HG02642 (cell line): Measurements from ENCODE around the gene SNX15.

Source experiments
- ATAC-seq: cut with Tn5 transposase; IDR thresholded peaks from one replicate; pipeline ENCODE4 v1.9.1; 2021; ENCODE audit warnings: mild to moderate bottlenecking; ENCODE audit not compliant: unreplicated experiment, poor library complexity

The SNX15 gene

DNA sequence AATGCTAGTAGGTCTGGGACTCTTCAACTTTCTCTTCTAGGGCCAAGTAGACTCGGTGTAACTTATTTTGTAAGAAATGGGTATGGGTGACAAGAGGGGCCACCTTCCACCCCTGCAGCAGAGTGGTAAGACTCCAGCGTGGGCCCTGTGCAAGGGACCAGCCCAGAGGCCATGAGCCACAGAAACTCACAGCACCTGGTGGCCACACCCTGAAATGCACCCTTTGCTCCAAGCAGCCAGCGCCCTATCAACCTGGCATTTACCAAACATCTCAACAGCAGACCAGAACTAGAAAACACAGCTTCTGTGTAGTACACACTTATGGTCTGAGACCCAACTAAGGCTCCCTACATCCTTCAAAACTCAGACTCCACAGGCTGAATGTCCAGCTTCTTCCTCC is 50.9 kb downstream of the SNX15 start:
- no peak for ATAC-seq

DNA sequence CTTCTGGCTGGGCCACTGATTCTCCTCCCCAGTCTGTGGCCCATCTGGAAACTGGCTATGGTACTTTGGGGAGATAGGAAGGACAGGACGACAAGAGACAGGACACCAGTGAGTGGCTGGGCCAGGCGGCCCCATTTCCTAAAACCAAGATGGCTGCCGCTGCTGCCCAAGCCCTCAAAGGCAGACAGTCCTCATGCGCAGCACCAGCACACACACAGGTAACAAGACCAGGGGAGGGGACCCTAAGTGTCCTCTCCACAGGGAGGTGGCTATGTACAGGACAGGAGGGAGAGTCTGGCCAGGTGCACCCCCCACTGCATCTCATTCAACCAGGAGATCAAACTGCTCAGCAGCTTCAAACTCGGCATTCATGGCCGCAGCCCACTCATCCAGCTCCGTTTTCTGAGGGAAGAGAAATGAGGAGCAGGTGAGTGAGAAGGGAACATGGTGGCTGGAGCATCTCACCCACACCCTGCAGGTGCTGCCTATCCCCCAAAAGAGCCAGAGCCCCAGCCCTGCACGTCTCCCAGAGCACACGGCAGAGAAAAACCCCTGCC is 51.6 kb downstream of the SNX15 start:
- ATAC-seq = no peak

DNA sequence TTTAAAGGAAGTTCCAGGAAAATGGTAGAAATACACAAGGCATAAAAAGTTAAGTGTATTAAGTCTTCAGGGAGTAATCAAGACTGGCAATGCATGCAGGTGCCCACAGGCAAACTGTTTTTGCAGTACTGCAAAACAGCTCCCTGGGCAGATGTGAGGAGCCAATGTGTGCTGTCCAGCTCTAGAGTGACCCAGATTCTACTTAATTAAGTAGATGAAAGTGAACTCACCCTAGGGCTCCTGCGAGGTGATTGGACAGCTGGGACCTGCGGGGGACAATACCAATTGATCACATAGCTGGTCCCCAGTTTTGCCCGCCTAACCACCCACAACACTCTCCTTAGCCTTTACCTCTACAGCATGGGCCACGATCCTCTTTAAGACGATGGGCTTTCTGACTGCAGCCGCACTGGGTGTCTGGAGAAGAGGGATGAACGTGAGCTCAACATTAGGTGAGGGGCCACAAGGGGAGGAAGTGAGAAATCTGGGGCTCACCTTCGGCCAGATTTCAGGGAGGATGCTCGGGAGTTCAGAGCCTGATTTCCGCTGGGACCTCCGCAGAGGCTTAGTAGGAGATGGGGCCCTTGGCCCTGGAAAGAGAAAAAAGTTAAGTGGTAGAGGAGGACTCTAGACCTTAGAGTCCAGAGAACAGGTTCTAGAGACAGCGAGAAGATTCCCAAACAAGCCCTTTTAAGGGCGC is 56.0 kb downstream of the SNX15 start:
- peak; percentile 18 for ATAC-seq

DNA sequence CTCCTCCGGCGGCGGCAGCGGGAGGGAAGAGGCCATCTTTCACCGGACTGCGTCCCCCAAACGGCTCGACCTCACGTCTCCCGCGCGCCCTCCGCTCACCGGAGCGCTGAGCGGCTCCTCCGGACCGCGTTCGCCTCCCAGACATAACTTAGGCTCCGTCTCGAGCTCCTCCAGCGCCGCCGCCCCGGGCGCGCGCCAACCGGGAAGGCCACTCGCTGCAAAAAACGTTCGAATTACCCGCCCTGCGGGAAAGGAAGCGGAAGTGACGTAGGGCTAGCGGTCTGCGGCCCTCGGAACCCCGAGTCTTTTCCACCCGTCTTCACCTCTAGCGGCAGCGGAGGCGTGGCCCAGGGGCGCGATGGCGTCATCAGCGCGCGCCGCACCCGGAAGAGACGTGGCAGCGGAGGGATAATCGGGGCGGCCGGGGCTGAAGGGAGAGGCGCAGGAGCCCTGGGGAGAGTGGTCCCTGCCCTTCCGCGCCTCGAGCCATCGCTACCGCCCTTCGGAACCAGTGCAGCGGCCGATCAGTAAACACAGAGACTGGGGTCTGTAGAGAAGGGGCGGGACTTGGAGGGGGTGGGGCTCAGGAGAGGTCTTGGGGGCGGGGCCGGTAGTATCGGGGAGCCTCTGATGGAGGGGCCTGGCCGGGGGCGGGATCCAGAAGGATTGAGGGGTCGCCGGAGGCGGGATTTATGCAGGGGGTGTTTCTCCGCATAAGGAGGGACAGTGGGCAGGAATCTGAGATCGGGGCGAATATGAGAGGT is 56.8 kb downstream of the SNX15 start, which contains the start of the genes CDCA5 and ZFPL1:
Gene CDCA5, minus strand, starts transcription at position 207 of the 764 bp plus-strand sequence. Its CDS starts 62 bp downstream, at position 145.
Gene ZFPL1, plus strand, starts transcription at position 389 of the 764 bp plus-strand sequence. CDS start 477 bp downstream, outside the sequence.
- ATAC-seq = peak; percentile 80

DNA sequence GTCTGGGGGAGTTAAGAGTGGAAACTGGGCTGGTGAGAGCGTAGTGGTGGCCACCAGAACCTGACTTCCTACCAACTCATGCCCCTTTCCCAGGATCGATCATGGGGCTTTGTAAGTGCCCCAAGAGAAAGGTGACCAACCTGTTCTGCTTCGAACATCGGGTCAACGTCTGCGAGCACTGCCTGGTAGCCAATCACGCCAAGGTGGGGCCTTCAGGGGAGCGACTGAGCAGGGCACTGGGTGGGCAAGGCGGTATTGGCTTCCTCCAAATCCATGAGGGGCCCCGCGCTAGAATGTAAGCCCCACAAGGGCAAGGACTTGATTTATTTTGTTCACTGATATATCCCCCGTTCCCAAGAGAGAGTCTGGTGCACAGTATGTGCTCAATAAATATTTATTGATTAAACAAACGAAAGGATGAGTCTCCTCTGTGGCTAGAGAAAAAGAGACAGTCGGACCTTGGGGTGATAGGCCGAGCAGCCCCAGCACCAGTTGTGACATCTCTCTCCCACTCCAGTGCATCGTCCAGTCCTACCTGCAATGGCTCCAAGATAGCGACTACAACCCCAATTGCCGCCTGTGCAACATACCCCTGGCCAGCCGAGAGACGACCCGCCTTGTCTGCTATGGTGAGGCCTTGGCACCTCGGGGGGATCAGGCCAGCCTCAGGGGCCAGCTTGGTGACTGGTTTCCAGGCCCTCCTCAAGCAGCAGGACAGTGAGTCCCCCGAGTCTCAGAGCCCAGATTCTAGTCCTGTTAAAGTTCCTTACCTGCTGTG is 57.5 kb downstream of the SNX15 start:
- peak; percentile 8 for ATAC-seq

DNA sequence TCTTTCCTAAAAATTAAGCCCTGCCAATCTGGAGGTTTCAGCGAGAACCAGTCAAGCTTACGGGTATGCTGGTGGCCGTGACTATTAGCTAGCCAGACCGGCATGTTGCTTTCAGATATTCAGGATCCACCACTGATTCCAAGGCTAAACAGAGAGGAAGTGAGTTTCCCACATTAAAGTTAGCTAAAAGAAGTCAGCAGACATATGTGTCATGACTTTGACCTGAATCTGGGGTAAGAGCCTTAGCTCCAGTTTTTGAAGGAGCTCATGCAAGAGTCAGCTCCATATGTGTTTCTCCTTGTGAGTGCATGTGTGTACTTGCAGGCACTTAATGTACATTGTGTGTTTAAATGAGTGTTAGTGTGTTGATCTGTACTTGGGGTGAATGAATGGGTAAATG is 58.2 kb downstream of the SNX15 start:
- no peak for ATAC-seq

DNA sequence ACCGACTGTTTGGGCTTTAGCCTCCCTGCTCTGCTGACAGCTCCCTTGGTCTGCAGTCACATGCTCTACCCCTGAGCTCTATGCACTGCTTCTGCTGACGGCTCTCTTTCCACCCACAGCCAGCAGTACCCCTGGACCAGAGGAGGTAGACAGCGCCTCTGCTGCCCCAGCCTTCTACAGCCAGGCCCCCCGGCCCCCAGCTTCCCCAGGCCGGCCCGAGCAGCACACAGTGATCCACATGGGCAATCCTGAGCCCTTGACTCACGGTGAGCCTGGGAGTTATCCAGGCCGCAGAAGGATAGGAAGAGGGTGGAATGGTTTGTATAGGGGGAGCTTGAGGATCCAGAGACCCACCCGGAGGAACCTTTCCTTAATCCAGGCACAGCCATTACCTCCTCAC is 59.6 kb downstream of the SNX15 start:
- no peak for ATAC-seq

DNA sequence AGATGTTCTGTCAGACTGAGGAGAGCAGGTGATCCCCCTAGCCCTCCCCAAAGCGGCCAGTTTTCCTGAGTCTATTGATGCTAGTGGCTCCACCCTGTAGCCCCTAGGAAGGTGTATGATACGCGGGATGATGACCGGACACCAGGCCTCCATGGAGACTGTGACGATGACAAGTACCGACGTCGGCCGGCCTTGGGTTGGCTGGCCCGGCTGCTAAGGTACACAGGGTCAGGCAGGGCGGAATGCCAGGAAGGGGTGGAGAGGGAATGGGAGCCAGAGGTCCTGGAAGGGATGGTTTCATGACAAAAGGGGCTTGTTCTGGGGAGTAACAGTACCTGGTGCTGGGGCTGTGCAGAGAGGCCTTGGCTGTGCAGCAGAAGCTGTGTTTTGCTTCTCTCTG is 60.0 kb downstream of the SNX15 start:
- ATAC-seq = no peak

DNA sequence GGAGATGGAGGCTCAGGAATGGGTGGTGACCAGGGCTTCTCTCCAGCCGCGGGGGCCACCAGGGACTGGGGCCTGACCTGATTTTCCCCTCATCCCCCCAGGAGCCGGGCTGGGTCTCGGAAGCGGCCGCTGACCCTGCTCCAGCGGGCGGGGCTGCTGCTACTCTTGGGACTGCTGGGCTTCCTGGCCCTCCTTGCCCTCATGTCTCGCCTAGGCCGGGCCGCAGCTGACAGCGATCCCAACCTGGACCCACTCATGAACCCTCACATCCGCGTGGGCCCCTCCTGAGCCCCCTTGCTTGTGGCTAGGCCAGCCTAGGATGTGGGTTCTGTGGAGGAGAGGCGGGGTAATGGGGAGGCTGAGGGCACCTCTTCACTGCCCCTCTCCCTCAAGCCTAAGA is 60.6 kb downstream of the SNX15 start:
- ATAC-seq = no peak

DNA sequence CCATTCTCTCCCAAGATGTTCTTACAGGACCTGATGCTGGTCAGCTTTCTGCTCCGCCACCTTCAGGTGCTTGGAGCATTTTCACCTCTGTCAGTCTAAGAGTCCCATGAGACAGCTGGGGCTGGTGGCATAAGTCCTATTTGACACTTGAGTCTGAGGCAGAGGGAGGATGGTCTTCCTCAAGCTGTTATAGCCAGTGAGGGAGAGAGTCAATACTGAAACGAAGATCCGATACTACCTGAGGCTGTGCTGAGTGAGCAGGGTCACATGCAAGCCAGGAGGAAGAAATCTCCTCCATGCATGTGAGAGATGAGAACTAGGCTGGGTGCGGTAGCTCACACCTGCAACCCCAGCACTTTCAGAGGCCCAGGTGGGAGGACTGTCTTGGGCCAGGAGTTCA is 62.4 kb downstream of the SNX15 start:
- ATAC-seq = no peak
